Measurements from ENCODE around the gene TK2. TPM values are rescaled to one million over a fixed set of nuclear protein-coding genes. Genes with fewer than 3 reads are reported as not detected.

TK2 gene
- total RNA-seq, 1 donor: 73.5 TPM

DNA sequence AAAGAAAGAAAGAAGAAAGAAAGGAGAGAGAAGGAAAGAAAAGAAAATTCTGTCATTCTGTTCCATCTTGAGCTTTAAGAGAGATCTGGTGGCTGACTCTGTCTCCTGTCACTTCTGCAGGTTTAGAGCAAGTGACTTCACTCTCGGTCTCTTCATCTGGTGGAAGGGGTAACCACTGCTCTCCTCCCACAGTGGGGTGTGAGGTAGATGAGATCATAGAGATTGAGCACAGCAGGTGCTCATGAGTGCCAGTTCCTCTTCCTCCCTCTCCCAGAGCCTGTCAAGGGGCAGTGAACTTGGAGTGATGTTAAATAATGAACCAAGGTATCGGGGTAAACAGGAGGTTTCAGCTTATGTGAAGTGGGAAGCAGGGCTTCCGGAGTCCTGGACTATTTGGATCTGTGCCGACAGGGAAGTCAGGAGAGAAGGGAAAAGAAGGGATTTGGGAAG is 75.1 kb downstream of the TK2 start:
- no peak overlapping the region for H3K4me3 ChIP-seq (ENCODE audit: insufficient read depth, low read length)
- TF ChIP-seq, protein P1, sequence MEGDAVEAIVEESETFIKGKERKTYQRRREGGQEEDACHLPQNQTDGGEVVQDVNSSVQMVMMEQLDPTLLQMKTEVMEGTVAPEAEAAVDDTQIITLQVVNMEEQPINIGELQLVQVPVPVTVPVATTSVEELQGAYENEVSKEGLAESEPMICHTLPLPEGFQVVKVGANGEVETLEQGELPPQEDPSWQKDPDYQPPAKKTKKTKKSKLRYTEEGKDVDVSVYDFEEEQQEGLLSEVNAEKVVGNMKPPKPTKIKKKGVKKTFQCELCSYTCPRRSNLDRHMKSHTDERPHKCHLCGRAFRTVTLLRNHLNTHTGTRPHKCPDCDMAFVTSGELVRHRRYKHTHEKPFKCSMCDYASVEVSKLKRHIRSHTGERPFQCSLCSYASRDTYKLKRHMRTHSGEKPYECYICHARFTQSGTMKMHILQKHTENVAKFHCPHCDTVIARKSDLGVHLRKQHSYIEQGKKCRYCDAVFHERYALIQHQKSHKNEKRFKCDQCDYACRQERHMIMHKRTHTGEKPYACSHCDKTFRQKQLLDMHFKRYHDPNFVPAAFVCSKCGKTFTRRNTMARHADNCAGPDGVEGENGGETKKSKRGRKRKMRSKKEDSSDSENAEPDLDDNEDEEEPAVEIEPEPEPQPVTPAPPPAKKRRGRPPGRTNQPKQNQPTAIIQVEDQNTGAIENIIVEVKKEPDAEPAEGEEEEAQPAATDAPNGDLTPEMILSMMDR (IDR thresholded peaks at IDR 0.05; ENCODE audit: extremely low read depth, low read depth, low read length): no peak
- H4K20me1 ChIP-seq (ENCODE audit: insufficient read depth, low read length): no peaks in the 10 kb centered on the region
- no peak overlapping the region for H3K4me2 ChIP-seq (ENCODE audit: insufficient read depth, low read length)
- no peaks in the 10 kb centered on the region for H3K4me1 ChIP-seq (ENCODE audit: insufficient read depth, low read length)
- H3K27ac ChIP-seq (ENCODE audit: low read depth, low read length): no peak overlapping the region
- H3K27me3 ChIP-seq (ENCODE audit: insufficient read depth, low read length): peaks cover 9% of the 10 kb centered on the region
- H3K36me3 ChIP-seq (ENCODE audit: insufficient read depth, low read length): no peaks in the 10 kb centered on the region
- no peaks in the 10 kb centered on the region for H3K9me3 ChIP-seq (ENCODE audit: low read depth, low read length)
- no peak overlapping the region for H2AFZ ChIP-seq (ENCODE audit: low read length)
- no peaks in the 10 kb centered on the region for H3K79me2 ChIP-seq (ENCODE audit: insufficient read depth, low read length)
- DNase-seq (ENCODE audit: insufficient read length, low spot score, missing footprints): peak; percentile 68

DNA sequence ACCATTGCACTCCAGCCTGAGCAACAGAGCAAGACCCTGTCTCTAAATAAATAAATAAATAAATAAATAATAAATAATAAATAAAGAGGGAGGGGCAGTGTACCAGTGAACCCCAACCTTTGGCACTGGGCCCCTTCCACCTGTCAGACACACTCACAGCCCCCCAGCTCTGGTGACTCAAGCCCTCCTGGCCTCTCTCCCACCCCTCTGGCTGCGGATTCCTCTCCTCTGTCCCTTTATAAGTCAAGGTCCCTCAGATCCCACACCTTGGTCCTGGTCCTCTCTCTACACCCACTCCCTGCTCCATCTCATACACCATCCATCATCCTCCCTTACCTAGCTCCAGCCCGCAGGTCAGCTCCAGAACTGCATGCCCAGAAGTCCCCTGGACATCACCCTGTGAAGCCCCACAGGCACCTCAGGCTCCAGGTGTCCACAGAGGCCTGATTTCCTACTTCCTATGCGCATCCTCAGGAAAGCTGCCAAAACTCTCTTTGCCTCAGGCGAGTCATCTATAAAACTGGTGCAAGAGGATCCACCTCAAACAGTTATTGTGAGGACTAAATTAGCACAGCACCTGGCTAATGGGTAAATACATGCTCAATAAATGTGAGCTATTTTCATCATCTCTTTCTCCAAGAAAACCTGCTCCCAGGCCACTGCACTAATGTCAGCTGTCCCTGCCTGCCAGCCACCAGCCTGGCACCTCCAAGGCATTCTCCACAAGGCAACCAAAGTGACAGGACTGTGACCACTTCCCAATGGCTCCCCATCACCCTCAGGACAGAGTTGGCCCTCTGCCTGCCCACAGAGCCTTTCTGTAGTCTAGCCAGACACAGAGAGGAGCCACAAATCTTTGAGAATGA is 76.0 kb downstream of the TK2 start:
- Histone ChIP-seq H4K20me1 (ENCODE audit: insufficient read depth, low read length) (no peaks in the 10 kb centered on the region), H3K4me1 (ENCODE audit: insufficient read depth, low read length) (no peaks in the 10 kb centered on the region), H3K4me2 (ENCODE audit: insufficient read depth, low read length) (no peak overlapping the region), H3K9me3 (ENCODE audit: low read depth, low read length) (no peaks in the 10 kb centered on the region), H3K36me3 (ENCODE audit: insufficient read depth, low read length) (no peaks in the 10 kb centered on the region), H3K4me3 (ENCODE audit: insufficient read depth, low read length) (no peak overlapping the region), H3K27ac (ENCODE audit: low read depth, low read length) (no peak overlapping the region), H3K79me2 (ENCODE audit: insufficient read depth, low read length) (no peaks in the 10 kb centered on the region), H2AFZ (ENCODE audit: low read length) (no peak overlapping the region), H3K27me3 (ENCODE audit: insufficient read depth, low read length) (peaks cover 9% of the 10 kb centered on the region)
- TF ChIP-seq, protein P1 (IDR thresholded peaks at IDR 0.05; ENCODE audit: extremely low read depth, low read depth, low read length): no peak
- DNase-seq (ENCODE audit: insufficient read length, low spot score, missing footprints): peak; percentile 57

DNA sequence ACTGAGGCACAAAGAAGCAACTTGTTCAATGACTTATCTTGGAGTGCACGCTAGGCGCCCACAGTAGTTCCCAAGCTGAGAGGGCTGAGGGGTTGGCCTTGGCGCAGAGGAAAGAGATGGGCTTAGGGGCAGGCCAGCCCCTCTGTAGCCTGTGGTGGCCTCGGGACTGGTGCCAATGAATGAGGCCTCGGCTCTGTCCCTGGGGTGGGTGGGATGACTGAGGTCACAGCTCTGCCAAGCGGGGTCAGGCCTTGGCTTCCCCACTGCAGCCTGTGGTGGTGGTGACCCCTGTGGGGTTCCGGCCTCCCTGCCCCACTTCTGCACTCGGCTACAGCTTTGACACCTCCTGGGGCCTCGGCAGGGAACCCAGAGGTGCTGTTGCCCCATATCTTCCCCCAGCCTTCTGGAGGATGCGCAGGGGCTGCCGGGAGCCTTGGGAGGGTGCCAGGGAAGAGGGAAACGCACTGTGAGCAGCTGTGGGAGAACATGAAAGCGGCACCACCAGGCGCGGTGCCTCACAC is 76.8 kb downstream of the TK2 start:
- no peaks in the 10 kb centered on the region for H3K79me2 ChIP-seq (ENCODE audit: insufficient read depth, low read length)
- no peak overlapping the region for H3K4me2 ChIP-seq (ENCODE audit: insufficient read depth, low read length)
- no peak overlapping the region for H2AFZ ChIP-seq (ENCODE audit: low read length)
- no peak overlapping the region for H3K27ac ChIP-seq (ENCODE audit: low read depth, low read length)
- TF ChIP-seq, protein P1 (IDR thresholded peaks at IDR 0.05; ENCODE audit: extremely low read depth, low read depth, low read length): no peak
- DNase-seq (ENCODE audit: insufficient read length, low spot score, missing footprints): peak; percentile 61
- H3K4me1 ChIP-seq (ENCODE audit: insufficient read depth, low read length): no peaks in the 10 kb centered on the region
- peaks cover 15% of the 10 kb centered on the region for H3K27me3 ChIP-seq (ENCODE audit: insufficient read depth, low read length)
- no peaks in the 10 kb centered on the region for H3K36me3 ChIP-seq (ENCODE audit: insufficient read depth, low read length)
- no peaks in the 10 kb centered on the region for H4K20me1 ChIP-seq (ENCODE audit: insufficient read depth, low read length)
- no peaks in the 10 kb centered on the region for H3K9me3 ChIP-seq (ENCODE audit: low read depth, low read length)
- no peak overlapping the region for H3K4me3 ChIP-seq (ENCODE audit: insufficient read depth, low read length)

DNA sequence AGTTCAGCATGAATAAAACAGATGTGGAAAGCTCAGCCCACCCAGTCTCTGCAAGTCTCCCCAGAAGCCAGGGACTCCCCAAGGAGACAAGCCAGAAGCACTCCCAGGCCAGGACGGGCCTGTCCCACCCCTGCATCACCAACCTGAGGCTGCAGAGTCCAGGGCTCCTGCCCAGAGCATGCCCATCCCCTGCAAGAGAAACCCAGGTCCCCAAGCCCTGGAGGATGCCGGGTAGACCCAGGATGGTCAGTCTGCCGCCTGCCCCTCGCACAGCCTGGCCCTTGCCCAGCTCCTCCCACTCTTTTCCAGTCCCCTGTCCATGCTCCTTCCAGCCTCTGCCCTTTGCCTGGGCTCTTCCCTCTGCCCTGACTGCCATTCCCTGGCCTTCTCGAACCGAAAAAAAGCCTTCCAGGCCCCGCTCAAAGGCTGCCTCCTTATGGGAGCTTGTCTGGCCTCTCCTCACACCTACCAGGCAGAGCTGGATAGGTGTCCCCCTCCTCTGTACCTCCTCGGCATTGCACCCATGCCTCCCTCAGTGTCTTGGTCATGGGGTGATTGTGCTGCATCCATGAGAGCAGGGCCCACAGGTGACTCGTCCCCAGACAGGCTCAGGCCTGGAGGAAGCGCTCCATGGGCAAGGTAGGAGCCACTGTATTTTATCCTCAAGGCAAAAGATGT is 78.1 kb downstream of the TK2 start:
- Histone ChIP-seq H3K79me2 (ENCODE audit: insufficient read depth, low read length) (no peaks in the 10 kb centered on the region), H4K20me1 (ENCODE audit: insufficient read depth, low read length) (no peaks in the 10 kb centered on the region), H3K4me2 (ENCODE audit: insufficient read depth, low read length) (no peak overlapping the region), H3K9me3 (ENCODE audit: low read depth, low read length) (no peaks in the 10 kb centered on the region), H3K27ac (ENCODE audit: low read depth, low read length) (no peak overlapping the region), H3K27me3 (ENCODE audit: insufficient read depth, low read length) (peaks cover 15% of the 10 kb centered on the region), H3K4me3 (ENCODE audit: insufficient read depth, low read length) (no peak overlapping the region), H3K4me1 (ENCODE audit: insufficient read depth, low read length) (no peaks in the 10 kb centered on the region), H2AFZ (ENCODE audit: low read length) (no peak overlapping the region), H3K36me3 (ENCODE audit: insufficient read depth, low read length) (no peaks in the 10 kb centered on the region)
- DNase-seq (ENCODE audit: insufficient read length, low spot score, missing footprints): peak; percentile 65
- TF ChIP-seq, protein P1 (IDR thresholded peaks at IDR 0.05; ENCODE audit: extremely low read depth, low read depth, low read length): no peak
